ENCODE results near the gene CHCHD3.

- TF ChIP-seq GABPA (IDR thresholded peaks at IDR 0.05 in 1 of 2, conservative IDR thresholded peaks at IDR 0.05 in 1 of 2) (no peak), YY1 (IDR thresholded peaks at IDR 0.05) (no peak), CTCF (IDR thresholded peaks at IDR 0.05; ENCODE audit: low read depth, low read length, missing input control) (no peak), REST (IDR thresholded peaks at IDR 0.05) (no peak), RAD21 (IDR thresholded peaks at IDR 0.05) (no peak)
Measured at GRCh38 chr7:132997505-132997904, 84.4 kb downstream of the CHCHD3 start.

All from liver (tissue), 3 donors.